Hematopoietic multipotent progenitor cell (in vitro differentiated cells): Measurements from ENCODE around the gene CARD11. TPM values are rescaled to one million over a fixed set of nuclear protein-coding genes. Genes with fewer than 3 reads are reported as not detected.

ENCODE experiments used
- DNase-seq, 3 donors: peaks; one replicate each; pipeline ENCODE4 v3.0.0-alpha.2; 2011 to 2015; ENCODE audit warnings: low read depth in 2 of 3, low spot score in 2 of 3
- total RNA-seq: library from RNA; depleted of rRNA; stranded (reverse); fragments of >200 nt; gene quantifications from one replicate; pipeline ENCODE4 v1.2.3, GENCODE V29; 2012

Gene CARD11
- total RNA-seq, 1 donor: 15.1 TPM

DNA sequence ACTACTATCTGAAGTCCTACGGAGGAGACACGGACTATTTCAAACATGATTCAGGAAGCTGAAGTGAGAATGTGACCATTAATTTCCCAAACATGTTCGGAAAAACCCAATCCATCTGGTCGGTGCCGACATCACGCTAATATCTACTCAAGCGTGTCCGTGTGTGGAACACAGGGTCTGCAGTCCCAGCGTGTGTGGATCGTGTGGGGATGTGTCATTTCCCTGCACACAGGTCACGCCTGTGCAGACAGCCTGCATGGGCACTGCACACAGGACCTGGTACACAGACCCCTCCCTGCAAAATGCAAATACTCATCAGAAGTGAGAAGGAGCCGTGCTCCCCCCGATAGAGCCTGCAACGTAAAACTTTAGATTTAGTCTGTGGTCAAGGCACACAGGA lies 57.8 kb downstream of the CARD11 start:
- DNase-seq: no peak

GRCh38 chr7:2984091-2984490 lies 59.6 kb downstream of the CARD11 start:
- no peak for DNase-seq

DNA sequence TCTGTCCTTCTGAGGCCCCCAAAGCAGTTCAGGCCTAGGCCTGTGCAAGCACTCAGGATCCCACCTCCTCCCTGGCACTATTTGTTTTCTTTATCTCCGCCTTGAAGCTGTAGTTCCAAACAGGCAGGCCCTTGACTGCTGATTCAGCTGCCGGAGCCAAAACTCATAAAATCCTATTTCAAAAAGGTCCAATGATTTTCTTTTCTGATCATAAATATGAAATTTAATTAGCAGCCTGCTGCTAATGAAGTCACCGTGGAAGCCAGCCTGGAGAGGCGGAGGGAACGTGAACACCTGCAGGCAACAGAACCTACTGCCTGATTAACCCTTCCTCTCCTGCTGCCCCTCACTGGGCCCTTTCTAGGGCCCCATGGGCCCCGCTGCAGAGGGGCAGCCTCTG lies 60.1 kb downstream of the CARD11 start:
- no peak for DNase-seq

GRCh38 chr7:2982831-2983230 lies 60.8 kb downstream of the CARD11 start:
- DNase-seq: peak in 2 of 3 donors; percentile 60 to 82

DNA sequence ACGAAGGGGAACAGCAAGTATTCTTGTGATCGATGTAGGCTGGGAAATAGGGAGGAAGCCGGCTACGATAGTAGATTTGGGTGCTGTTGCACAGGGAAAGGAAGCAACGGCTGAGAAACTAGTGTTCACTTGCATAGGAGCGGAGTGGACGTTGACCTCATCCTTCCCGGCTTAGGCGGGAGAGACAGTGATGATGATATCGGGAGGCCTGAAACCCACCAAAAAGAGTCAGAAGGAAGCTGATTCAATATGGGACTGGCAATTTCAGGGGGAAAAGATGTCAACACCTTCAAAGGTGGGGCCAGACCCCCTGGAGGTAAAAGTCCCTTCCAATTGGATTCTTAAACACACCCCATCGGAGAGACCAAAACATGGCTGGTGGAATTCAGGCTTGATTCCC lies 61.3 kb downstream of the CARD11 start:
- DNase-seq: no peak

GRCh38 chr7:2981103-2981480 lies 62.6 kb downstream of the CARD11 start:
- no peak for DNase-seq

- DNase-seq: peak in 2 of 3 donors; percentile 39 to 63
These were observed 63.1 kb downstream of the CARD11 start for GRCh38 chr7:2980401-2981102.

DNA sequence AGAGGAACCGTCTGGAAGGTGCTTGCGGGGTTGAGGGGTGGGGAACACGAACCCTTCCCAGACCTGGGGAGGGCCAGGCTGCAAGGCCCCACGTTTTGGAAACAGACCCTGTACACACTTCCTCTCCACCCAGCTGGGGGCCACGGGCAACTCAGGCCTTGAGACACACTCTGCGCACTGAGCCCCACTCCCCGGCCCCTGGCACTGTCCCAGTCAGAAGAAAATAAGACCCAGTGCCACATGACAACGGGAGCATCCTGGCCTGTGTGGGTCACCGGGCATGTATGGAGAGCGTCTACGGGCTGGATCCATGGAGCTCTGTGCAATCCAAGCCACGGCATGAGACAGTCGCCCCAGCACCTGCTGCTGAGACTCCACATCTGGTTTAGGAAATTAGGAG lies 63.7 kb downstream of the CARD11 start:
- peak in 2 of 3 donors; percentile 8 to 10 for DNase-seq

DNA sequence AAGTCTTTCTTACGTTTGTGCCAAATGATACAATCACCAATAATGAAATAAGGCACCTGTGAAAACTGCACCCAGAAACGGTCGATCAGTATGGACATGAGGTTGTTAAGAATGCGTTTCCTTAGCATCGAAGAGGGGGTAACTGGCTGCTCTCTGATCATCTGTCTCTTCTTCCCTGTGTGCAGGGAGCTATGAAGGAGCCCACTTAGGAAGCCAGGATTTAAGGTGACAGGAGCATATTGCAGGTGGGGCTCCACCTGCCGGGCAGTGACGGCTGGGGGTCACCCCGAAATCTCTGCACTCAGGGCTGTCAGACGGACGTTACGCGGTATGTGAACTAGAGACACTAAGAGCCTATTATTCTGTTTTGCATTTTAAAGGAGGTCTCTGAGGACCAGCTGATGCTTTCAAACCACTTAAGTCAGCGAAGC lies 64.5 kb downstream of the CARD11 start:
- peak in 1 of 3 donors; percentile 12 for DNase-seq

- DNase-seq: peak in 2 of 3 donors; percentile 70 to 79
These were observed 65.3 kb downstream of the CARD11 start for GRCh38 chr7:2978408-2978807.

DNA sequence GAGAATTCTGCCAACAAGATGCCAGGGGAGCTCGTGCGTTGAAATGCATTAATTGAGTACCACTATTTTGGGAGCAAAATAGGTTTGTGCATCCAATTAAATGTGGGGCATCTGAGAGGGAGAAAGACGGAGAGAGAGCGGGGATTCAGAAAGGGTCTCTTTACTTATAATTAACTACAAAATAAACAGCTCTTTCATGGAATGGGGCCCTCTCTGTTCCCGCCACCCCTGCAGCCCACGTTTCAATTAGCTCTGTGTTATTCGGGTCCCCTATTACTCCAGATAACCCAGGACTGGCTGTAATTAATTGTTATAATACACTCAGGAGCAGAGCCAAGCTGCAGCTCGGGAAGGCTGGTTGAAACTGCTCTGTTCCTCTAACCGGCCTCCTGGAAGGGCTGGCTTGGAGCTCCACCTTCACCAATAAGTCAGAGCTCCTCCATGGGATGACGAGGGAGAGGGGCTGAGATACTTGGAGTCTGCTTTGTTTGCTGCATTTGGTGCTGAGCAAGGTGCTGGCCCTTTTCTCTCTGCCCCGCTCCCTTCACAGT lies 67.8 kb downstream of the CARD11 start:
- DNase-seq: no peak

DNA sequence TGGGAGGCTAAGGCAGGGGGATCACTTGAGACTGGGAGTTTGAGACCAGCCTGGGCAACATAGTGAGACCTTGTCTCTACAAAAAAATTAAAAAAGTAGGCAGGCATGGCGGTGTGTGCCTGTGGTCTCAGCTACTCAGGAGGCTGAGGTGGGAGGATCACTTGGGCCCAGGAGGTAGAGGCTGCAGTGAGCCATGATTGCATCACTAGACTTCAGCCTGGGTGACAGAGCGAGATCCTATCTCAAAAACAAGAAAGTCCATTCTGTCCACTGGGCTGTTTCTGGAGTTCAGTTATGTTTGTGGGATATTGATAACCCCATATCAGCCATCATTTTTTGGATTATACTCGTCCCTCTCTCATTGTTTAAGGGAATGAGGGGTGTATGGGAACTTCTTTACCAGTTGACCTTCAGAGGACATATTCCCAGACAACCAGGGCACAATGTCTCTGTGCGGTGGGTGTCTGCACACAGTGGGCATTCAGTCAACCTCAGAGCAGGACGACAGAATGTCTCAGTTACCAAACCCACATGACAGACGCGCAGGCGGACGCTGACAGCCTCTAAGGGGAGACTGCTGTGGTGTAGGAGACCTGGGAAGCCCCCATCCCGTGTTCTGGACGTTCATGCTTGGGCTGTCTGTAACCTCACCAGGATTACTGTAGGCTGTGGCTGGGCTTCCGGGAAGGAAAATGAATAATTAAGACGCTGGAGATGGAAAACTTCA lies 69.4 kb downstream of the CARD11 start:
- no peak for DNase-seq

DNA sequence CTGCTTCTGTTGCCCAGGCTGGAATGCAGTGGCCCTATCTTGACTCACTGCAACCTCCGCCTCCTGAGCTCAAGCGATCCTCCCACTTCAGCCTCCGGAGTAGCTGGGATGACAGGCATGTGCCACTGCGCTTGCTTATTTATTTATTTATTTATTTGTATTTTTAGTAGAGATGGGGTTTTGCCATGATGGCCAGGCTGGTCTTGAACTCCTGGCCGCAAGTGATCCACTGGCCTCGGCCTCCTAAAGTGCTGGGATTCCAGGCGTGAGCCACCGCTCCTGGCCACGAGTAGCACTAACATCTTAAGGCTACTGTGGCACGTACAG lies 70.9 kb downstream of the CARD11 start:
- DNase-seq: no peak

GRCh38 chr7:2971914-2972834 lies 71.5 kb downstream of the CARD11 start:
- peak in 1 of 3 donors; percentile 69 for DNase-seq

GRCh38 chr7:2970861-2971260 lies 72.8 kb downstream of the CARD11 start:
- DNase-seq: no peak

GRCh38 chr7:2970307-2970664 lies 73.4 kb downstream of the CARD11 start:
- DNase-seq: no peak

- no peak for DNase-seq
These were observed 74.0 kb downstream of the CARD11 start for GRCh38 chr7:2969398-2970306.

GRCh38 chr7:2968616-2969397 lies 74.9 kb downstream of the CARD11 start:
- DNase-seq: no peak

GRCh38 chr7:2968176-2968575 lies 75.5 kb downstream of the CARD11 start:
- DNase-seq: no peak
